ENCODE results near the gene DPCD.

DNA sequence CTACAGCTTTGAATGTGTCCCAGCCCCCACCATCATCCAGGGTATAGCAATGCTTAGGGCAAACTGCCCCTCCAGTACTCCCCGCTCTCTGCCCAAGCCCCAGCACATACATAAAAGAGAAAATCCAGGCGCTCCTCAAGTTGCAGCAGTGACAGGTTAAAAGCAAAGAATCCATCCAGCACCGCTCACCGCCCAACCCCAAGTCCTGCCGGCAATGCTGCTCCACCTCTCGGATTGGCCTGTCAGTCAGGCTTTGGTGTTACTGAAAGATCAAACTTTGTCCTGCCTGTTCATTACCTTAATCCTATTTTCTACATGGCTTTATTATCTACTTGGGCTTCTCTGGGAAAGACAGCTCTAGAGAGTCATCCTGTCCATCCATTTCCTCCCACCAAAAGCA is 31.9 kb downstream of the DPCD start:
- TF ChIP-seq, protein P1, sequence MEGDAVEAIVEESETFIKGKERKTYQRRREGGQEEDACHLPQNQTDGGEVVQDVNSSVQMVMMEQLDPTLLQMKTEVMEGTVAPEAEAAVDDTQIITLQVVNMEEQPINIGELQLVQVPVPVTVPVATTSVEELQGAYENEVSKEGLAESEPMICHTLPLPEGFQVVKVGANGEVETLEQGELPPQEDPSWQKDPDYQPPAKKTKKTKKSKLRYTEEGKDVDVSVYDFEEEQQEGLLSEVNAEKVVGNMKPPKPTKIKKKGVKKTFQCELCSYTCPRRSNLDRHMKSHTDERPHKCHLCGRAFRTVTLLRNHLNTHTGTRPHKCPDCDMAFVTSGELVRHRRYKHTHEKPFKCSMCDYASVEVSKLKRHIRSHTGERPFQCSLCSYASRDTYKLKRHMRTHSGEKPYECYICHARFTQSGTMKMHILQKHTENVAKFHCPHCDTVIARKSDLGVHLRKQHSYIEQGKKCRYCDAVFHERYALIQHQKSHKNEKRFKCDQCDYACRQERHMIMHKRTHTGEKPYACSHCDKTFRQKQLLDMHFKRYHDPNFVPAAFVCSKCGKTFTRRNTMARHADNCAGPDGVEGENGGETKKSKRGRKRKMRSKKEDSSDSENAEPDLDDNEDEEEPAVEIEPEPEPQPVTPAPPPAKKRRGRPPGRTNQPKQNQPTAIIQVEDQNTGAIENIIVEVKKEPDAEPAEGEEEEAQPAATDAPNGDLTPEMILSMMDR (IDR thresholded peaks at IDR 0.05): no peak
- no peak for TF ChIP-seq POLR2A (IDR thresholded peaks at IDR 0.05)
